Neutrophil (primary cell): Measurements from ENCODE around the gene LRRC28.

ENCODE experiments used
- H3K27ac ChIP-seq: fragments of 200-600 bp; sonication (generic); 2 replicates; pipeline ENCODE4 v1.5.1; 2016; ENCODE audit warnings: mild to moderate bottlenecking, moderate library complexity
- H3K27me3 ChIP-seq: fragments of 200-600 bp; sonication (generic); 2 replicates; pipeline ENCODE4 v1.6.0; 2016; ENCODE audit warnings: mild to moderate bottlenecking
- H3K36me3 ChIP-seq: fragments of 200-600 bp; sonication (generic); 2 replicates; pipeline ENCODE4 v1.5.1; 2017
- H3K4me1 ChIP-seq, 2 experiments: fragments of 200-600 bp in 1 of 2; sonication (generic) in 1 of 2; 1 replicate in 1 of 2; 2 replicates in 1 of 2; pipeline versions ENCODE4 v1.5.1 to v1.6.1; 2013 to 2016; ENCODE audit warnings: low read depth in 1 of 2, low read length in 1 of 2, mild to moderate bottlenecking in 1 of 2, moderate library complexity in 1 of 2; ENCODE audit not compliant: control insufficient read depth in 1 of 2, insufficient read depth in 1 of 2
- H3K4me3 ChIP-seq, 2 experiments: fragments of 200-600 bp in 1 of 2; sonication (generic) in 1 of 2; 1 replicate in 1 of 2; 2 replicates in 1 of 2; pipeline ENCODE4 v1.5.1; 2013 to 2016; ENCODE audit warnings: low read depth in 1 of 2, low read length in 1 of 2, mild to moderate bottlenecking in 1 of 2, moderate library complexity in 1 of 2
- H3K9me3 ChIP-seq: fragments of 200-600 bp; sonication (generic); 2 replicates; pipeline ENCODE4 v1.5.1; 2016
- TF ChIP-seq, protein P1 (sequence below): fragments of 200-600 bp; sonication (generic); IDR thresholded peaks from 2 replicates; pipeline ENCODE4 v1.5.1; 2016; ENCODE audit warnings: antibody characterized with exemption

Gene LRRC28

DNA sequence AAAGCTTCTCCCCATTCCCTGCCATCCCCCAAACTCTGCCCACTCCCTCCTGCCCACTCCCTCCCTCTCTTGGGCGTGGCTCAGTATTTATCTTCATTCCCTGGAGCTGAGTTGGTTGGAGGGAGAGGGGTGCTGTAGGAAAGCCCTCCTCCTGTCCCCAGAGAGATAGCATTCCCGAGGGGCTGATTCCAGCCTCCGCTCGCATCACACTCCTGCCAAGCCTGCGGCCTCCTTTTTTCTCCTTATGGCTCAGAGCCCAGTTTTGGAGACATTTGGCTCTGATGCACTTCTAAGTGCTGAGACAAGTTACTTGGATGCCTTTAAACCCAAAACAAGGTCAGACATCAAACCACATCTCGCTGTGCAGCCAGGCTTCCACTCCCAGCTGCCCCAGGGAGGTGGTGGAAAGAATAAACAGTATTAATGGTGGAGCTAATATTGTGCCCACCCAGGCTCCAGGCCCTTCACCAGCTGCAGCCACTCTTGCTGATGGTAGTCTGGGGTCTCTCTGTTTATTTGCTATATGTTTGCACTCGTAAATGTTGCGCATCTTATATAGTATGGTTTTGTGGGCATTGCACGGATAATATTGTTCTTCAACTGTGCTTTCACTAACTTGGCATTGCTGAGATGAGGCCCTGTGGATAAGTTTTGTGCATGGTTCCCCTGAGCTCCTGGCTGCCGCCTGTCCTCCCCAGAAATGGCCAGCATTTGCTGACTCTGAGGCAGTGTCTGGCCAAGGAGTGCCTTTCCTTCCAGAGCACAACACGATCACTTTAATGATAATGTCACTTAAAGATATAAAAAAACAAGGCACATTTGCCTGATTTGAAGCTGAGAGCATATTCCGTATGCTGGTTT is 157.2 kb downstream of the LRRC28 start:
- no peaks in the 10 kb centered on the region for H3K36me3 ChIP-seq
- TF ChIP-seq, protein P1, sequence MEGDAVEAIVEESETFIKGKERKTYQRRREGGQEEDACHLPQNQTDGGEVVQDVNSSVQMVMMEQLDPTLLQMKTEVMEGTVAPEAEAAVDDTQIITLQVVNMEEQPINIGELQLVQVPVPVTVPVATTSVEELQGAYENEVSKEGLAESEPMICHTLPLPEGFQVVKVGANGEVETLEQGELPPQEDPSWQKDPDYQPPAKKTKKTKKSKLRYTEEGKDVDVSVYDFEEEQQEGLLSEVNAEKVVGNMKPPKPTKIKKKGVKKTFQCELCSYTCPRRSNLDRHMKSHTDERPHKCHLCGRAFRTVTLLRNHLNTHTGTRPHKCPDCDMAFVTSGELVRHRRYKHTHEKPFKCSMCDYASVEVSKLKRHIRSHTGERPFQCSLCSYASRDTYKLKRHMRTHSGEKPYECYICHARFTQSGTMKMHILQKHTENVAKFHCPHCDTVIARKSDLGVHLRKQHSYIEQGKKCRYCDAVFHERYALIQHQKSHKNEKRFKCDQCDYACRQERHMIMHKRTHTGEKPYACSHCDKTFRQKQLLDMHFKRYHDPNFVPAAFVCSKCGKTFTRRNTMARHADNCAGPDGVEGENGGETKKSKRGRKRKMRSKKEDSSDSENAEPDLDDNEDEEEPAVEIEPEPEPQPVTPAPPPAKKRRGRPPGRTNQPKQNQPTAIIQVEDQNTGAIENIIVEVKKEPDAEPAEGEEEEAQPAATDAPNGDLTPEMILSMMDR: no peak
- no peaks in the 10 kb centered on the region for H3K9me3 ChIP-seq
- no peak overlapping the region for H3K4me3 ChIP-seq
- no peaks in the 10 kb centered on the region for H3K4me1 ChIP-seq
- H3K27ac ChIP-seq: no peak overlapping the region
- no peaks in the 10 kb centered on the region for H3K27me3 ChIP-seq

DNA sequence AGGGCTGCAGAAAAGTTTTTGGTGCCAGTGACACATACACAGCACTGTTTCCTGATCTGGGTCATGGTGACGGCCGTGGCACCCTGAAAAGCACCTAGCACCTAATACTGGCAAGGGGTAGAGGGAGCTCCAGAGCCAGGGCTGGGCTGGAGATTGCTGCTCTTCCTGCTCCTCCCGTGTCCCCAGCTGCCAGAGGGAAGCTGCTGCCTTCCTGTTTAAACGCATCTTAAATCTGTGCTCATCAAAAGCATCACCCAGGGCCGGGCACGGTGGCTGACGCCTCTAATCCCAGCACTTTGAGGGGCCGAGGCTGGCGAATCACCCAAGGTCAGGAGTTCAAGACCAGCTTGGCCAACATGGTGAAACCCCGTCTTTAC is 157.8 kb downstream of the LRRC28 start:
- Histone ChIP-seq H3K4me1 (no peaks in the 10 kb centered on the region), H3K4me3 (no peak overlapping the region), H3K36me3 (no peaks in the 10 kb centered on the region), H3K27ac (no peak overlapping the region), H3K9me3 (no peaks in the 10 kb centered on the region), H3K27me3 (no peaks in the 10 kb centered on the region)
- TF ChIP-seq, protein P1: no peak

DNA sequence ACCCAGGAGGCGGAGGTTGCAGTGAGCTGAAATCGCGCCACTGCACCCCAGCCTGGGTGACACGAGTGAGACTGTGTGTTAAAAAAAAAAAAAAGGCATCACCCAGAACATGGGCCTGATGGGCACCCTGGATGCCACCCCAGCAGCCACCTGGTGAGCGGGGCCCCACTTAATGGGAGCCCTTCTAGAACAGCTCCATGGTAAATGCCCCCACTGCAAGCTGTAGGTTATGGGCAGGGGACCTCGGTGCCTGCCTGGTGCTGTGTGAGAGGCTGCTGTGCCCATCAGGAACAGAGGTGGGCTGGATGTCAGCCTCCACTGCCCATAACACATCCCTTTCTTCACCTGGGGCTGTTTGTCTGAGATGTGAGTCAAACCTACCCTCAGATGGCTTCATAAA is 158.3 kb downstream of the LRRC28 start:
- Histone ChIP-seq H3K9me3 (no peaks in the 10 kb centered on the region), H3K4me3 (no peak overlapping the region), H3K36me3 (no peaks in the 10 kb centered on the region), H3K27me3 (no peaks in the 10 kb centered on the region), H3K4me1 (no peaks in the 10 kb centered on the region), H3K27ac (no peak overlapping the region)
- TF ChIP-seq, protein P1: no peak

- Histone ChIP-seq H3K27ac (no peak overlapping the region), H3K36me3 (no peaks in the 10 kb centered on the region), H3K4me1 (no peaks in the 10 kb centered on the region), H3K27me3 (no peaks in the 10 kb centered on the region), H3K4me3 (no peak overlapping the region), H3K9me3 (no peaks in the 10 kb centered on the region)
- TF ChIP-seq, protein P1: no peak
Observed at GRCh38 chr15:99410477-99410876, 159.2 kb downstream of the LRRC28 start.

GRCh38 chr15:99411234-99411633 is 160.0 kb downstream of the LRRC28 start:
- TF ChIP-seq, protein P1: no peak
- H3K27ac ChIP-seq: no peak overlapping the region
- H3K36me3 ChIP-seq: no peaks in the 10 kb centered on the region
- no peak overlapping the region for H3K4me3 ChIP-seq
- H3K9me3 ChIP-seq: no peaks in the 10 kb centered on the region
- H3K4me1 ChIP-seq: no peaks in the 10 kb centered on the region
- H3K27me3 ChIP-seq: no peaks in the 10 kb centered on the region
